Measurements from ENCODE around the gene TOGARAM2. TPM values are rescaled to one million over a fixed set of nuclear protein-coding genes. Genes with fewer than 3 reads are reported as not detected.

Gene TOGARAM2
- total and polyA plus RNA-seq, 10 of the 15 experiments (the other 5 are each of a cell fraction or from before 2014, with no cell fraction given): 0.01 to 0.06 (median 0.03) TPM; not detected in 7

GRCh38 chr2:29059624-29060023 lies 78.5 kb downstream of the TOGARAM2 start:
- CTCF ChIA-PET: no interaction called here
- POLR2A ChIA-PET: no interaction called here
- Histone ChIP-seq H3K9me3 (replicated peaks; ENCODE audit: control insufficient read depth, insufficient read depth, low read length) (no peaks in the 10 kb centered on the region), H2AFZ (ENCODE audit: control insufficient read depth, low read depth, low read length) (no peak overlapping the region), H3K4me3 (no peak overlapping the region), H3K4me2 (ENCODE audit: control insufficient read depth, insufficient read depth) (no peak overlapping the region), H3K27me3 (replicated peaks in 1 of 2; ENCODE audit: control insufficient read depth in 2 of 2, insufficient read depth in 2 of 2, low read length in 1 of 2) (no peaks in the 10 kb centered on the region), H3K79me2 (ENCODE audit: control insufficient read depth, insufficient read depth, low read length) (no peaks in the 10 kb centered on the region), H3K36me3 (ENCODE audit: control insufficient read depth in 2 of 2, insufficient read depth in 2 of 2, low read length in 1 of 2) (no peaks in the 10 kb centered on the region), H3K4me1 (ENCODE audit: control insufficient read depth, insufficient read depth, low read length) (no peaks in the 10 kb centered on the region), H3K27ac (ENCODE audit: control insufficient read depth, insufficient read depth) (no peak overlapping the region), H3K9ac (ENCODE audit: control insufficient read depth, insufficient read depth, low read length) (no peak overlapping the region), H4K20me1 (ENCODE audit: control insufficient read depth, insufficient read depth) (no peaks in the 10 kb centered on the region)
- no TSS peak for BruUV-seq (replicated peaks)
- FAIRE-seq: no peak
- in situ Hi-C loops (cut with MboI): no loop called here
- intact Hi-C loops (cut with micrococcal nuclease; ENCODE audit: unreplicated experiment): no loop called here
- DNase-seq (ENCODE audit: low read depth, low spot score): no peak
- WGBS (ENCODE audit: insufficient coverage, insufficient replicate concordance, low lambda C conversion rate, missing lambda C conversion rate): 0% methylated on average over 1 of the region's 1 CpG
- TF ChIP-seq BCL3 (IDR thresholded peaks at IDR 0.05; ENCODE audit: borderline replicate concordance, insufficient read depth, low read depth, low read length, poor library complexity, severe bottlenecking) (peak; percentile 59), PBX3 (IDR thresholded peaks at IDR 0.05; ENCODE audit: insufficient replicate concordance, low read depth, low read length) (peak; percentile 45), RBBP5 (conservative IDR thresholded peaks at IDR 0.05) (no peak)
- SMC1A ChIA-PET (ENCODE audit: uncharacterized antibody, unreplicated experiment): no interaction called here
- ATAC-seq: no peak
- RAD21 ChIA-PET (ENCODE audit: unreplicated experiment): no interaction called here

GRCh38 chr2:29060441-29060840 lies 79.3 kb downstream of the TOGARAM2 start:
- Histone ChIP-seq H3K79me2 (ENCODE audit: control insufficient read depth, insufficient read depth, low read length) (no peaks in the 10 kb centered on the region), H3K27ac (ENCODE audit: control insufficient read depth, insufficient read depth) (no peak overlapping the region), H4K20me1 (ENCODE audit: control insufficient read depth, insufficient read depth) (no peaks in the 10 kb centered on the region), H3K36me3 (ENCODE audit: control insufficient read depth in 2 of 2, insufficient read depth in 2 of 2, low read length in 1 of 2) (no peaks in the 10 kb centered on the region), H3K9ac (ENCODE audit: control insufficient read depth, insufficient read depth, low read length) (no peak overlapping the region), H3K9me3 (replicated peaks; ENCODE audit: control insufficient read depth, insufficient read depth, low read length) (no peaks in the 10 kb centered on the region), H3K4me1 (ENCODE audit: control insufficient read depth, insufficient read depth, low read length) (no peaks in the 10 kb centered on the region), H3K27me3 (replicated peaks in 1 of 2; ENCODE audit: control insufficient read depth in 2 of 2, insufficient read depth in 2 of 2, low read length in 1 of 2) (no peaks in the 10 kb centered on the region), H3K4me3 (no peak overlapping the region), H2AFZ (ENCODE audit: control insufficient read depth, low read depth, low read length) (no peak overlapping the region), H3K4me2 (ENCODE audit: control insufficient read depth, insufficient read depth) (no peak overlapping the region)
- intact Hi-C loops (cut with micrococcal nuclease; ENCODE audit: unreplicated experiment) (no loop called here), in situ Hi-C loops (cut with MboI) (no loop called here)
- ChIA-PET RAD21 (ENCODE audit: unreplicated experiment) (no interaction called here), SMC1A (ENCODE audit: uncharacterized antibody, unreplicated experiment) (no interaction called here), POLR2A (no interaction called here), CTCF (no interaction called here)
- no peak for ATAC-seq
- 51% methylated on average over 9 of the region's 9 CpGs for WGBS (ENCODE audit: insufficient coverage, insufficient replicate concordance, low lambda C conversion rate, missing lambda C conversion rate)
- no peak for FAIRE-seq
- no peak for DNase-seq (ENCODE audit: low read depth, low spot score)
- no TSS peak for BruUV-seq (replicated peaks)
- TF ChIP-seq PAX8 (IDR thresholded peaks at IDR 0.05) (no peak), RFX5 (IDR thresholded peaks at IDR 0.05; ENCODE audit: low read depth, low read length) (no peak), POLR2AphosphoS2 (IDR thresholded peaks at IDR 0.05; ENCODE audit: low read depth, low read length) (no peak), IKZF1 (conservative IDR thresholded peaks at IDR 0.05) (no peak), RAD21 (IDR thresholded peaks at IDR 0.05; ENCODE audit: insufficient read depth, low read depth, low read length) (no peak), ZNF592 (IDR thresholded peaks at IDR 0.05) (no peak)
- TF ChIP-seq, protein P1, sequence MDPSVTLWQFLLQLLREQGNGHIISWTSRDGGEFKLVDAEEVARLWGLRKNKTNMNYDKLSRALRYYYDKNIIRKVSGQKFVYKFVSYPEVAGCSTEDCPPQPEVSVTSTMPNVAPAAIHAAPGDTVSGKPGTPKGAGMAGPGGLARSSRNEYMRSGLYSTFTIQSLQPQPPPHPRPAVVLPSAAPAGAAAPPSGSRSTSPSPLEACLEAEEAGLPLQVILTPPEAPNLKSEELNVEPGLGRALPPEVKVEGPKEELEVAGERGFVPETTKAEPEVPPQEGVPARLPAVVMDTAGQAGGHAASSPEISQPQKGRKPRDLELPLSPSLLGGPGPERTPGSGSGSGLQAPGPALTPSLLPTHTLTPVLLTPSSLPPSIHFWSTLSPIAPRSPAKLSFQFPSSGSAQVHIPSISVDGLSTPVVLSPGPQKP (IDR thresholded peaks at IDR 0.05; ENCODE audit: low read depth, low read length): no peak
